ENCODE data around the gene NHP2.
A peak's percentile ranks its signal among the peaks of the same experiment; 100 is the strongest.

Gene NHP2

DNA sequence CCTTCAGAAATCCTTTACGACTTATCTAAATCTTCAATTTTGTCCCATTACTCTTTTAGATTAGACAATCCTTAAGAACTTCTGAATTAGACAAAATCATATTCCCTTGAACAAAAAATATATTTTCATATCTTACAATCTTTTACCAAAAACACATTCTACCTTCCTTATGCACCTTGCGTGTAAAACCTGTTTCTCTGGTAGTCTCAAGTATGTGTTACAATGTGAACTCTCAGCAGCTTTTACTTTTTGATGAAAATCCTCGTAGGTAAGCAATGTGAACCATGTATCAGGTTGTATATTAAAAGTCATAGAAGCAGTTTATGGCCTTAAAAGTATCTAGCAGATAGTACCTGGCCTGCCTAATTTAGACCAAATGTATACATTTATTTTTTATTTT lies 20.8 kb upstream of the NHP2 start:
- no peak for DNase-seq (ENCODE audit: low spot score)

DNA sequence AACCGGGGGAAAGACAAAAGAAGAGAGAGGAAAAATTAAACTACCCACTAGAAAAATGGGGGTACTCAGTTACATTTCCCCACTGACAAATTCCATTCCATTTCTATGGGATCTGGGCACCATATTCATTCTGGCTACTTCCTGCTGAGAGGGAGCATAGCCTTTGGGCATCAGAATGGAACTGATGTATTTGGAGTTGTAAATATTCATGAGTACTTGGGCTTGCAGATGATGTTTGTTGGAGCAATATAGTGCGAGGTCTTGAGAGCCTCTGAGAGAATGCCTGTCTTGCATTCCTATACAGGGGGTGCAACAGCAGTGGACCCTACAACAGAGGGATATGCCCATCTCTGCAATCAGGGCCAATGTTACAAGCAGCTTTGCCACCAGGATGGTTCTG lies 16.8 kb upstream of the NHP2 start:
- DNase-seq (ENCODE audit: low spot score) = no peak

DNA sequence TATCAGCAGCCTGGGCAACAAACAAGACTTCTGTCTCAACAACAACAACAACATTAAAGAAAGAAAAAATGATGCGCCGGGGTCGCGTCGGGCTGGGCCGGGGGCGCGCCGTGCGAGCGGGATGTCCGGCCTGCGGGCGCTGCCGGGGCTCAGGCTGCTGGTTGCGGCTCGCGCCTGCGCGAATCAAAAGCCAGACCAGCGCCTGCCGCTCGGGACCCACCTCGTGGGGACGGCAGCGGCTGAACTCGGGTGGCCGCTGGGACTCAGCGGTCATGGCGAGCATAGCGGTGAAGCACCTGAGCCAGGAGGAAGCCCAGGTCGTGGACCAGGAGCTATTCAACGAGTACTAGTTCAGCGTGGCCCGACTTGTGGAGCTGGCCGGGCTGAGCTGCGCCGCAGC lies 11.9 kb upstream of the NHP2 start:
- DNase-seq (ENCODE audit: low spot score) = no peak

GRCh38 chr5:178163772-178164735 lies 10.4 kb upstream of the NHP2 start:
- DNase-seq (ENCODE audit: low spot score) = peak; percentile 92

DNA sequence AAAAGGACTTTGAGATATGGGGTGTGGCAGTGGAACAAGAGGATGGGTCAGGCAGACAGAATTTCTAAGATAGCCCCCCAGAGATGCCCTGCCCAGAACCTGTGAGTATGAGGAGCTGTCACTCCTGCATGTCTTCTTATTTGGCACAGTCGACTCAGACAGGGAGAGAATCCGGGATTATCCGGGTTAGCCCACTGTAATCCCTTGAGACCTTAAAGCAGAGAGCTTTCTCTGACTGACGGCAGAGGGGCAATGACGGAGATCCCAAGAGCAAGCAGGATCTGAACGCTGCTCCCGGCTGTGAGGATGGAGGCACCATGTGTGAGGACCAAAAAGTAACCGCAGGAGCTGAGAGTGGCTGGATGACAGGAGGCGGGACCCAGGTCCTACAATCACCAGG lies 8.8 kb upstream of the NHP2 start:
- DNase-seq (ENCODE audit: low spot score) = no peak

DNA sequence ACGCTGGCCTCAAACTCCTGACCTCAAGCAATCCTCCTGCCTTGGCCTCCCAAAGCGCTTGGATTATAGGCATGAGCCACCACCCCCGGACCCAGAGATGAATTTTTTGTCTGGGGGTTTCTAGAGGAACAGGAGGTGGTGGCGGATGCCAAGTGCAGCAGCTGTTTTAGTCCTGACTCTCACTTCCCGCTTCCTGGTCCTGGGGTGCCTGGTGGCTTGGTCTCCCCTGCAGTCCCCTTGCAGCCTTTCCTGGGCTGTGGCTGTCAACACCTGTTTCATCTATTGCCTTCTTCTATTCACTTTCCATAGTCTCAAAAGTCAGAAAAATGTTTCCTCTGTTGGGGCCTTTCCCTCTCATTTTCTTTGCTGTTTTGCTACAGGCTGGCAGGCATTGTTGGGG lies 6.5 kb upstream of the NHP2 start:
- no peak for DNase-seq (ENCODE audit: low spot score)

DNA sequence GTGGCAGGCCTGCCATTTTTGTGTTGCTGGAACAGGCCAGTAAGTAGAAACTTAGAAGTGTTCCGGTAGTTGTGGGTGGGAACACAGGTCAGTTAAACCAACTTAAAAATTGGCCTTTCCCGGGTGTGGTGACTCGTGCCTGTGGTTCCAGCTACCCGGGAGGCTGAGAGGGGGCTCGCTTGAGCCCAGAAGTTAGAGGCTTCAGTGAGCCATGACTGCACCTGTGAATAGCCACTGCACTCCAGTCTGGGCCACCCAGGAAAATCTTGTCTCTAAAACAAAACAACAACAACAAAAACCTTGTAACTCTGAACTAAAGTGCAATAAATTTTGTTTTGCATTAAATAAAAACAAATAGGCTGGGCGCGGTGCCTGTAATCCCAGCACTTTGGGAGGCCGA lies 1.4 kb upstream of the NHP2 start:
- no peak for DNase-seq (ENCODE audit: low spot score)

DNA sequence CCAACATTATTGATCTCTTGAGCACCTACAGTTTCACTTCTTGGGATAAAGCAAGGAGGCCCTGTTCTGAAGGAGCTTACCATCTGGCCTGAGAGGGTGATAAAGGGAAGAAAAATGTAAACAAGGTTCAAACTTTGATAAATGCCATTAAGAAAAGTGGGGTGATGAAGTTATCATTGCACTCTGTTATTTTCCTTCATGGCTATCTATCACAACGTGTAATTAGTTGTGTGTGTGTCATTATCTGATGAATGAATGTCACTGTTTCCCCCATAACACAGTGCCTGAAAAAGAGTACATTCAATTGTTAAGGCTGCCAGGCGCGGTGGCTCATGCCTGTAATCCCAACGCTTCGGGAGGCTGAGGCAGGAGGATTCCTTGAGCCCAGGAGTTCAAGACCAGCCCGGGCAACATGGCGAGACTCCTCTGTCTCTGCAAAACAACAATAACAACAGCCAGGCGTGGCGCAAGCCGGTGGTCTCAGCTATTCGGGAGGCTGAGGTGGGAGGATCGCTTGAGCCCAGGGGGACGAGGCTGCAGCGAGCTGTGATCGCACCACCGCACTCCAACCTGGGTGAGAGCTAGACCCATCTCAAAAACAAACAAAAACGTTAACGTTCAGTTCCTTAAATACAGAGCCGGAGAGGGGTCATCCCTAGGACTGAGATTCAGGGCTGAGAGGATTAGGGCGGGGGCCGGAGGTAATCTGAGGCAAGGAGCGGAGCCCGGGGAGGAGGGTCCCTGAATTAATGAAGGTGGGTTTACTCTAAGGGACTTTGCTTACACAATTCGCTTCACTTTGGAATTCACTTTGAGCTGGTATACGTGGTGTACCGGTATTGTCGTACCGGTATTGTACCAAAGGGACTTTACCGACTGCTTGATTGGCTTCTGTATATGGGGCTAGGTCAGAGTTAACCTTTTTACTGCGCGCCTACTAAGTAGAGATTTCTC lies 917 bp downstream of the NHP2 start:
- DNase-seq (ENCODE audit: low spot score) = no peak

GRCh38 chr5:178150977-178151734 lies 2.5 kb downstream of the NHP2 start:
- no peak for DNase-seq (ENCODE audit: low spot score)

DNA sequence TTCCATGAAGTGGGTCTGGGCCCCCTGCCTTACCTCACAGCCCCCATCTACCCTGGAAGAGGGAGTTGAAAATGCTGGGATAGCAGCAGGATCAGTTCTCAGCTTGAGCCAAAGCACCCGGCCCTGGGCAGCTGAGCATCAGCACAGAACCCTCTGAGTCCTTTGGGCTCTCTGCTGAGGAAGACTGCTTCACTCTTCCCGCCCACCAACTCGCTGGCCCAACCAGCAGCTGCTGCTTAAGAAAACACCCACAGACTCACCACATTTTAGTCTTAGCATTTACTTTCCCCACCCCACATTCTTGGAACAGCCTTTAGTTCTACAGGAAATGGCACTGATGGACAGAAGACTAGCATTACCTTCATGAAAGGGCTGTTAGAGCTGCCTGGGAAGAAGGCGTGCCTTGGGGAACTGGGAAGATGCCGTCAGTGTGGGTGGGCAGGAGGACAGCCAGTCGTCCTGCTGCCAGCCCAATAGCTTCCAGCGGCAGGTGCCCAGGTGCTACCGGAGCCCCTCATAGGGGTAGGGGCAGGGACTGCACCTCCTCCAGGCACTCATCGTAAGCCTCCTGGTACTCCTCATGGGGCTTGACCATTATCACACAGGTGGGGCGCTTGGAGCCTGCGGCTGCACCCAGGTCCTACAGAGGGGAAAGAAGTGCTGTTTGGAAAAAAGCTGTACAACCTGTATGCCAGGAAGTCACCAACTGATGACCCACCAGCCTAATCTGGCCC lies 4.3 kb downstream of the NHP2 start:
- DNase-seq (ENCODE audit: low spot score) = no peak

GRCh38 chr5:178147406-178147805 lies 6.3 kb downstream of the NHP2 start:
- no peak for DNase-seq (ENCODE audit: low spot score)

DNA sequence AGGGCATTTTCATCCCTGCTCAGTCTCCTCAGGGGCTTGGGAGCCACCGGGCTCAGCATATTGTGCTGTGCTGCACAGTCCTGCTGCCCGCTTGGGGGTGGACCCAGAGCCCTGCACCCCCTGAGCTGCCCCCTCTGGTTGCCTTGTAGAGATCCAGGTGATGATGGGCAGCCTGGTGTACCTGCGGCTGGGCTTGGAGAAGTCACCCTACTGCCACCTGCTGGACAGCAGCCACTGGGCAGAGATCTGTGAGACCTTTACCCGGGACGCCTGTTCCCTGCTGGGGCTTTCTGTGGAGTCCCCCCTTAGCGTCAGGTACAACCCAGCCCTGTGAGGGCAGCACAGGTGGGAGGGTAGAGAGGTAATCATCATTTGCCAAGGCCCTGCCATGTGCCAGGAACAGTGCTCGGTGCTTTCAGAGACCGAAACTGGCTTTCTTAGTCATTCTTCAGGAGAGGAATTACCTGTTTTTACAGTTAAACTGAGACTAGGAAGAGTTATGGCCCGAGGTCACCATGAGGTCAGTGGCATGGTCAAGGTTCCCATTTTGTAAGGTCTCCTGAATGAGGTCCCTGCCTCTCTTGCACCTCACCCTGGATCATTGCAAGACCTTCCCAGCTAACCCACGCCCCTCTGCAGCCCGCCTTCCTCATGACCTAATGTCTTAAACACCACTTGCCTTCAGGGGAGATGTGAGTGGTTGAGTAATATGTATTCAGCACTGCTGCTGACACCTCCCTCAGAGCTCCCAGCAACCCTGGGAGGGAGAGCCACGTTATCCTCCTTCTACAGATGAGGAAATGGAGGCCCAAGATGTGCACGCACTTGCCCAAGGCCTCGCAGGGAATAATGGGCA lies 7.5 kb downstream of the NHP2 start:
- DNase-seq (ENCODE audit: low spot score) = peak; percentile 60

GRCh38 chr5:178143901-178144300 lies 9.8 kb downstream of the NHP2 start:
- DNase-seq (ENCODE audit: low spot score) = peak; percentile 51

GRCh38 chr5:178143246-178143645 lies 10.4 kb downstream of the NHP2 start:
- DNase-seq (ENCODE audit: low spot score) = no peak

- DNase-seq (ENCODE audit: low spot score) = no peak
Observed at GRCh38 chr5:178142642-178143041, 11.0 kb downstream of the NHP2 start.

GRCh38 chr5:178141550-178141949 lies 12.1 kb downstream of the NHP2 start:
- no peak for DNase-seq (ENCODE audit: low spot score)

DNA sequence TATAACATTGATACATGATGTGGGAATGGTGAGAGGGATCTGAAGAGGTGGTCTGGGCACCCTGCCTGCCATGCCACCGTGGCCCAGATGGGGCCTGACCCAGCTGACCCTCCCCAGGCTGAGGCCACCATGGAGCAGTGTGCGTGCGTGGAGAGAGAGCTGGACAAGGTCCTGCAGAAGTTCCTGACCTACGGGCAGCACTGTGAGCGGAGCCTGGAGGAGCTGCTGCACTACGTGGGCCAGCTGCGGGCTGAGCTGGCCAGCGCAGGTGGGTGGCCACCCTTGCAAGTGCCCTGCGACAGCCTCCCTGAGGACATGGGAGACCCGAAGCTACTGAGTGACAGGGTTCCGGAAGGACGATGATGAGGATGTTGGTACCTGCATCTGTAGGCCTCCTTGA lies 15.7 kb downstream of the NHP2 start:
- no peak for DNase-seq (ENCODE audit: low spot score)

GRCh38 chr5:178136990-178137389 lies 16.7 kb downstream of the NHP2 start:
- DNase-seq (ENCODE audit: low spot score) = no peak

DNA sequence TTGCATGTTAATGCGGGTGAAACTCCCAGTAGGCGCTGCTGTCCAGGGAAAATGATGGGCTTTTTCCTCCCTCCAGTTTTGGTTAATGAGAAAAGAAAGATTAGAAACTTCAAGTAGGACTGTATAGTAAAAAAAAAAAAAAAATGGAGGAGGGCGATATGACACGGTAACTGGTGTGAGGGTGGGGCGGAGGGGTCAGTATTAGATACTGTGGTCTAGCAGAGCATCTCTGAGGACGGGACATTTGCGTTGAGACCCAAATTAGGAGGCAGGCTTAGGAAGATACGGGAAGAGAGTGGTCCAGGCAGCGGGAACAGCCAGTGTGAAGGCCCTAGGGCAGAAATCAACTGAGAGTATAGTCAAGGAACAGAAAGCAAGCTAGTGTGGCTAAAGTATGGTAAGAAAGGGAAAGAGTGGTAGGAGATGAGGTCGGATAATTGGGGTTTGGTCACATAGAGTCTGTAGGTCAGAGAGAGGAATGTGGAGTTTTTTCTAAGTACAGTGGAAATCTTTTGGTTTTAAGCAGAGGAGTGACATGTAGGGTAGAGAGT lies 22.2 kb downstream of the NHP2 start:
- no peak for DNase-seq (ENCODE audit: low spot score)
